ENCODE data around the gene MYH13.

Gene MYH13

GRCh38 chr17:10339051-10339450, 33.8 kb downstream of the MYH13 start:
- DNase-seq, result no peak

- DNase-seq, result no peak
These were observed 34.8 kb downstream of the MYH13 start for GRCh38 chr17:10337976-10338375.

GRCh38 chr17:10337136-10337535, 35.7 kb downstream of the MYH13 start:
- DNase-seq, result no peak

- no peak for DNase-seq
These were observed 36.4 kb downstream of the MYH13 start for GRCh38 chr17:10336393-10336792.

- no peak for DNase-seq
These were observed 40.3 kb downstream of the MYH13 start for GRCh38 chr17:10332515-10332914.

- DNase-seq, result no peak
These were observed 43.6 kb downstream of the MYH13 start for GRCh38 chr17:10328971-10329923.

- DNase-seq, result no peak
These were observed 44.6 kb downstream of the MYH13 start for GRCh38 chr17:10328206-10328605.

GRCh38 chr17:10327640-10328039, 45.2 kb downstream of the MYH13 start:
- DNase-seq, result peak; percentile 12

GRCh38 chr17:10325031-10325695, 47.6 kb downstream of the MYH13 start:
- no peak for DNase-seq

GRCh38 chr17:10323812-10324610, 48.8 kb downstream of the MYH13 start:
- DNase-seq, result no peak

- no peak for DNase-seq
These were observed 54.3 kb downstream of the MYH13 start for GRCh38 chr17:10318535-10318934.

GRCh38 chr17:10317543-10317834, 55.3 kb downstream of the MYH13 start:
- no peak for DNase-seq

GRCh38 chr17:10316801-10317542, 55.8 kb downstream of the MYH13 start:
- no peak for DNase-seq

- DNase-seq, result no peak
These were observed 58.5 kb downstream of the MYH13 start for GRCh38 chr17:10314329-10314728.

- DNase-seq, result no peak
These were observed 59.7 kb downstream of the MYH13 start for GRCh38 chr17:10313037-10313672.

- DNase-seq, result no peak
These were observed 61.7 kb downstream of the MYH13 start for GRCh38 chr17:10311131-10311530.

- no peak for DNase-seq
These were observed 63.5 kb downstream of the MYH13 start for GRCh38 chr17:10309003-10309974.

- no peak for DNase-seq
These were observed 66.2 kb downstream of the MYH13 start for GRCh38 chr17:10306585-10306984.

GRCh38 chr17:10305398-10305797, 67.4 kb downstream of the MYH13 start:
- no peak for DNase-seq

- no peak for DNase-seq
These were observed 68.0 kb downstream of the MYH13 start for GRCh38 chr17:10304758-10305300.

GRCh38 chr17:10297691-10298090, 75.1 kb downstream of the MYH13 start:
- DNase-seq, result no peak

Measured in central memory CD4-positive, alpha-beta T cell (primary cell).